ENCODE results near the gene SMU1.
"Not testable (repeated sequence)": the region's sequence is repeated elsewhere in the genome, so short reads cannot be mapped to it uniquely, and the experiment has no call there.

SMU1 gene

GRCh38 chr9:33007755-33008154 lies 68.7 kb downstream of the SMU1 start:
- DNase-seq, result no peak

DNA sequence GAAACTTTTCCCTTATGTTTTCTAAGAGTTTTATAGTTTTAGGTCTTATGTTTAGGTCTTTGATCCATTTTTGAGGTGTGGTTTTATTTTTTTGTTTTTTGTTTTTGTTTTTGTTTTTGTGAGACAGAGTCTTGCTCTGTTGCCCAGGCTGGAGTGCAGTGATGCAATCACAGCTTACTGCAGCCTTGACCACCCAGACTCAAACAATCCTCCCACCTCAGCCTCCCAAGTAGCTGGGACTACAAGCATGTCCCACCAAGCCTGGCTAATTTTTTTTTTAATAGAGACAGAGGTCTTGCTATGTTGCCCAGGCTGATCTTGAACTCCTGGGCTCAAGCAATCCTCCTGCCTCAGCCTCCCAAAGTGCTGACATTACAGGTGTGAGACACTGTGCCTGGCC lies 71.1 kb downstream of the SMU1 start:
- DNase-seq, result not testable (repeated sequence)

DNA sequence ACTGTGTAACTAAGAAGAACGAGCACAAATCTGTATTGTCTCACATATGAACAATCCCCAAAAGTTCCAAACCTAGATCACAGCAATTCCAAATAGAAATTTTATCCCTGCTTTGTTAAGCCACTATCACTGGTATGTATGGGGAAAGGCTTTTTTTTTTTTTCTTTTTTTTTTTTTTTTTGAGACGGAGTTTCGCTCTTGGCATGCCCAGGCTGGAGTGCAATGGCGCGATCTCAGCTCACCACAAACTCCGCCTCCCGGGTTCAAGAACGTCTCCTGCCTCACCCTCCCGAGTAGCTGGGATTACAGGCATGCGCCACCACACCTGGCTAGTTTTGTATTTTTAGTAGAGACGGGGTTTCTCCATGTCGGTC lies 75.8 kb downstream of the SMU1 start:
- not testable (repeated sequence) for DNase-seq

GRCh38 chr9:32992595-32993238 lies 83.8 kb downstream of the SMU1 start:
- DNase-seq, result no peak

DNA sequence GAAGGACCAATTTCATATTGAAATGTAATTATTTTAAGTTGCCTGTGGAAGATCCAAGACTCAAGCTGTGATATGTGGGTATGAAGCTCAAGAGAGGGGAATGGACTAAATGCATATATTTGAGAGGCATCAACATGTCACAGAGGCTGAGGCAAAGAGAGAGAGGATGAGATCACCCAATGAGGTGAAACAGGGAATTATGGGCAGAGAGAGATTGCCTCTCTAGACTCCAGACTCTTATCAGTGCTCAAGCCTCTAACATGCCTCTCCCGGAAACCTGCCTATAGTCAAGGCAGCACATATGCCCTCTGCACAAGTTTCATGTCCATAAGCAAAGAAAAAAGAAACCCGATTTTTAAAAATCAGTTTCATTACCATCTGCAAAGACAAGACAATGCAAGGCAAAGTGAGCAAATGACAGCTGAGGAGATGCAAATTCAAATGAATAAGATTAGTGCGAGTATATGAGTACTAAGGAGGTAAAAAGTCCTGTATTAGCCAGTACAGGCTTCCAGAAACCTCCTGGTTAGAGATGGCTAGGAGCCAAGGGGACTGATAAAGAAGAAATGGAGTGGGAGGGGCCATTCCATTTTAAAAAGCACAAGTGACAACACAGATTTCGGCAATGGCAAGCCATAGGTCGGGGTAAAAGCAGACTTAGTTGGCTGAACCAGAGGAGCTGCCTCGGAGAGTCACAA lies 84.4 kb downstream of the SMU1 start:
- no peak for DNase-seq
